Activated naive CD4-positive, alpha-beta T cell treated with anti-CD3 and anti-CD28 coated beads for 36 hours (primary cell): ENCODE measurements around the gene IRS2. TPM values are rescaled to one million over a fixed set of nuclear protein-coding genes. Genes with fewer than 3 reads are reported as not detected.

Source experiments
- CTCF ChIA-PET: fragments of 350-600 bp; sonication (Branson Sonifier 250); formaldehyde crosslinking; loops from one replicate; lab custom pipeline; 2021; ENCODE audit warnings: antibody characterized with exemption; lab: Charles Lee
- DNase-seq: peaks from one replicate; pipeline ENCODE4 v3.0.0-alpha.2; 2020
- H3K27ac Mint-ChIP-seq: one replicate; pipeline ENCODE4 v1.8.0; 2021; ENCODE audit warnings: mild to moderate bottlenecking, mixed read lengths
- H3K27me3 Mint-ChIP-seq: one replicate; pipeline ENCODE4 v1.8.0; 2021; ENCODE audit warnings: low read depth, mixed read lengths
- H3K36me3 Mint-ChIP-seq: one replicate; pipeline ENCODE4 v1.8.0; 2021; ENCODE audit warnings: low read depth, mixed read lengths
- H3K4me1 Mint-ChIP-seq: one replicate; pipeline ENCODE4 v1.8.0; 2021; ENCODE audit warnings: low read depth, mixed read lengths
- H3K4me3 Mint-ChIP-seq: one replicate; pipeline ENCODE4 v1.8.0; 2021; ENCODE audit warnings: mild to moderate bottlenecking, moderate library complexity, mixed read lengths
- H3K9me3 Mint-ChIP-seq: one replicate; pipeline ENCODE4 v1.8.0; 2021; ENCODE audit warnings: mixed read lengths
- intact Hi-C: fragments of 100-400 bp; cut with micrococcal nuclease; formaldehyde crosslinking; loops from one replicate; pipeline ENCODE4 v1.15.1; 2023
- total RNA-seq, 2 experiments: library from RNA; stranded (reverse); gene quantifications; one replicate each; pipeline ENCODE4 v1.2.3, GENCODE V29; 2021

Gene IRS2
- total RNA-seq, 2 experiments from 2014 or later, result 3.0 to 3.3 TPM

- H3K4me3 Mint-ChIP-seq, result no peak overlapping the region
- no peak for DNase-seq
- H3K27me3 Mint-ChIP-seq, result peaks cover 23% of the 10 kb centered on the region
- no peak overlapping the region for H3K27ac Mint-ChIP-seq
- CTCF ChIA-PET, result no interaction called here
- H3K36me3 Mint-ChIP-seq, result no peaks in the 10 kb centered on the region
- peaks cover 11% of the 10 kb centered on the region for H3K4me1 Mint-ChIP-seq
- no peaks in the 10 kb centered on the region for H3K9me3 Mint-ChIP-seq
- intact Hi-C loops, result no loop called here
Measured at GRCh38 chr13:109704771-109705635, 81.4 kb downstream of the IRS2 start.

- no peaks in the 10 kb centered on the region for H3K9me3 Mint-ChIP-seq
- CTCF ChIA-PET, result no interaction called here
- peaks cover 11% of the 10 kb centered on the region for H3K4me1 Mint-ChIP-seq
- intact Hi-C loops, result no loop called here
- no peaks in the 10 kb centered on the region for H3K36me3 Mint-ChIP-seq
- DNase-seq, result no peak
- peaks cover 23% of the 10 kb centered on the region for H3K27me3 Mint-ChIP-seq
- no peak overlapping the region for H3K27ac Mint-ChIP-seq
- no peak overlapping the region for H3K4me3 Mint-ChIP-seq
Measured at GRCh38 chr13:109703250-109703649, 83.1 kb downstream of the IRS2 start.
